Cerebellar nuclear complex (tissue), 1 donor: ENCODE data around the gene TMUB1.
A peak's percentile ranks its signal among the peaks of the same experiment; 100 is the strongest.

ENCODE experiments used
- DNase-seq, 2 experiments: peaks; one replicate each; lab custom pipeline; 2025; lab: John Stamatoyannopoulos, UW

TMUB1 gene

DNA sequence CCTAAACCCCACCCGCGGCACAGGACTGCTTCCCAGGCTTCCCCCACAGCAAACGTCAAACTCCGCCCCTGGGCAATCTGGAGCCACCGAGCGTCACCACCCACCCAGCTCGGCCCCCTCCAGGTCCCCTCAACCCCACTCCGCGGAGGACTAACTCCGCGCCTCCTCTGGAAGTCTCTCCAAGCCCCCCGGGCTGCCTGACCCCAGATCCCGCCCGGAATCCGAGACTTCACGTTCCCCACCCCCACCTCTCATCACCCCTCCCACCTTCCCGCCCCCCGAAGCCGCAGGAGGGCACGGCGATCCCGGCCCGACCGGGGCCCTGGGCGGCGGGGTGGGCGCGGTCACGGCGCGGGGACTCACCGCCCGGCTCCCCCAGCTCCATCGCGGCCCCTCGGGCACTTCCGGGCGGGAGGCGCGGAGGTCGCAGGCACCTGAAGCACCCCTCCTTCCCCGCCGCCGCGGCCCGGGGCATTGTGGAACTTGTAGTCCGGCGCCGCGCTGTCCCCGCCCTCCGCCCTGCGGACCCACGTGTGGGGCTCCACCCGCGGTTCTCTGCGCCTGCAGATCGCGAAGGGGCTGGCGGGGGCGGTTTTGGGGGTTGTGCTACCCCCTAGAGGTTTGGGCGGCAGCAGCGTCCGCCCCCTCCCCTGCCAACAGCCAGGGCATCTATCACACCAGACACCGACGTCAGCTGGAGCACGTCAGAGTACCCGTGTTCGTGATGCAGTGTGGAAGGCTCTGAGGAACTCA lies at the start of gene TMUB1:
Gene TMUB1, minus strand, starts transcription at position 423 of the 753 bp plus-strand sequence. CDS start 930 bp downstream, outside the sequence.
- DNase-seq, result no peak

DNA sequence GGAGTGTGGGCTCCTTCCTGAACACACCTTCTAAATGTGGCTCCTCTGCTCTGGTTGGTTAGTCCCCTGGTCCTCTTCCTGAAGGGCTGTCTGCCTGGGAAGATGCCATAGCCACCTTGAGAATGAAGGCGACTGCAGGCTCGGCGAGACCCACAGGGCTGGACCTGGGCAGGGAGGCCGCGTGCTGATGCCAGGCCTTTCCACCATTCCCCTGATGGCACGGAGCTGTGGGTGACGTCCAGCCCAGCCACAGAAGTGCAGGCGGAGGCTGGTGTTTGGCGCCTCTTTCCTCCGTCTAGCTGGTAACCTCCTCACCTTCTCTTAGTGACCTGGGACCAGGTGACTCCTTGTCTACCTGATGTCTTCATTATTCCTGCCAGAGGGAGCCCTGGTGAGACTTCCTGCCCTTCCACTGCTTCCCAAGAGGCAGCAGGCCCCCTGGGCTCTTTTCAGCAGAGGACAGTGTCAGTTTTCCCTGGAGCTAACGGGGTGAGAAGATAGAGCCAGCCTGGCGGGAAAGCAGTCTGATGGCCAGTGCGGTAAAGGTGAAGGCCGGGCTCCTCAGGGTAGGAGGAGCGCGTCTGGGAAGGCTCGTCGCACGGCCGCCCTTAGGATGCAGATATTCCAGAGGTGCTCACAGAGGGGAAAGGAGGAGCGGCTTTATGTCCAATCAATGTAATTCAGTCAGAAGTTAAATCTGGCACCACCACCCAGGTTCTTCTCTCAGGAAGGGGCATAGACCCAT lies 49.3 kb upstream of the TMUB1 start:
- DNase-seq, result no peak

DNA sequence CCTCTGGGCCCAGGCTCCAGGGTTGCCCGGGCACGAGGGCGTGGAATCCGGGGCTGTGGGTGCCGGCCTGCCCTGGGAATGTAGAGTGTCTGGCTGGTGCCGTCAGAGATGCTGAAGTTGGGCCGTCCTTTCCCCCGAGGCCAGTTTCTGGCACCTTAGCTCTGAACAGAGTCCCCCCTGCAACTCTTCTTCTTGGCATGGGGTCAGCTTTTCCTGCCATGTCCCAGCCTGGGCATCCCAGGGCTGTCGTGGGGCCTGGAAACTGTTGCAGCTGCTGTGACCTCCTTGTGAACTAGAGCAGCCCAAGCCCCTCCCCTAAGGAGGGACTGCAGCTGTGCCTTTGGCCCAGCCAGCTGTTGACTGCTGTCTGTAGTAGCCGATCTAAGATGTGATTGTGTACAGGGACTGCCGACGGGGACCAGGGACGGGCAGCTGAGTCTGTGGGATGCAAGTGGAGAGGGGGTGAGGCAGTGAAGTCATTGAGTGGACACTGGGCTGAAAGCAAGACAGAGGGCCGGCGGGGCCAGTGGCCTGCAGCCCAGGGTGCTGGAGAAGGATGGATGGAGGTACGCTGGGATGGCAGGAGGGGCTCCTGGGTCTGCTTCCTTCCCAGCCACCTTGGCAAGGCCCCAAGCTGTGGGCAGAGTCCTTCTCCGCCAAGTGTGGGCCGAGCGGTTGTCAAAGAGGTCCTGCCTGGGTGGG lies 48.5 kb upstream of the TMUB1 start:
- no peak for DNase-seq

GRCh38 chr7:151131224-151131591 lies 47.9 kb upstream of the TMUB1 start:
- DNase-seq, result no peak

- DNase-seq, result no peak
Observed at GRCh38 chr7:151130741-151131157, 47.5 kb upstream of the TMUB1 start.

DNA sequence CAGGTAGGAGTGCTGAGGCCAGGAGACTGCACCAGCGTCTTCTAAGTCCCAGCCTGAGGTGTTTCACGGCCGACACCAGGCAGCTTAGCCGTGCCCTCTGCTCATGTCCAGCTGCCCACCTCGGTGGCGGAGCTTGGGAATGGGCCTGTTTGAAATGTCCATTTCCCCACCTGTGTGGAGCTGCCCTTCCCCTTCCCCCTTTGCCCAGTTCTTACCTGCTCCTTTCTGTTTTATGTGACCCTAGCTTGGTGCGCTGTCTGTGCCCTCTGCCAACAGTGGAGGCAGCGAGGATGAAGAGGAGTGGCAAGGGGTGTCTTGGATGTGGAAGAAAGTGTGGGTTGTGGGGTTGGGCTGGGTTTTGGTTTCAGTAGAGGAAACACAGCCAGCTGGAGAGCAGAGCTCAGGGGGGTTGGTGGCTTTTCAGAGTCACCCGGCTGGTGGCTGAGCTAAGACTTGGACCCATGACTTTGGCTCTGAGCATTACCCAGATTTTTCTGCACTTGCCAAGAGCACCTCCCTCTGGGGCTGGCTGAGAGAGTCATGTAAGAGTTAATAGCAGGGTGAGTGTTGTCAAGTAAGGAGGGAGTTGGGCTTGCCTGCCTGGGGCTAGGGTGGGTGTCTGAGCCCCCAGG lies 46.8 kb upstream of the TMUB1 start:
- no peak for DNase-seq

GRCh38 chr7:151129117-151129959 lies 46.0 kb upstream of the TMUB1 start:
- DNase-seq, result no peak

DNA sequence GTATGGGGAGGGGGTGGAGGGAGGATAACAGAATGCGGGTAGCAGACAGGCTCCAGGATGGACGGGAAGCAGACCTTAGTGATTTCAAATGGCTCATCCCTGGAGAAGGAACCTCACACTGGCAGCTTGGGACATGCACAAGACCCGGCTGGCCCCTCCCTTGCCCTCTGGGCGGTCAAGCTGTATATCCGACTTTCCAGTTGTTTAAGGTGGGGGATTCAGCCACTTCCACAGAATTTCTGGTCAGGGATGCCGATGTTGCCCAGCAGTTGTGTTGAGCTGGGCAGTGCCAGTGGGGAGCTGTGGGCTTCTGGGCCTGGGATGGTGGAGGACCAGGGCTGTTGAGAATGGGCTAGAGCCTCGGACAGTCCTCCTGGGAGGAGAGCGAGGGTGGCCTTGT lies 45.4 kb upstream of the TMUB1 start:
- no peak for DNase-seq

DNA sequence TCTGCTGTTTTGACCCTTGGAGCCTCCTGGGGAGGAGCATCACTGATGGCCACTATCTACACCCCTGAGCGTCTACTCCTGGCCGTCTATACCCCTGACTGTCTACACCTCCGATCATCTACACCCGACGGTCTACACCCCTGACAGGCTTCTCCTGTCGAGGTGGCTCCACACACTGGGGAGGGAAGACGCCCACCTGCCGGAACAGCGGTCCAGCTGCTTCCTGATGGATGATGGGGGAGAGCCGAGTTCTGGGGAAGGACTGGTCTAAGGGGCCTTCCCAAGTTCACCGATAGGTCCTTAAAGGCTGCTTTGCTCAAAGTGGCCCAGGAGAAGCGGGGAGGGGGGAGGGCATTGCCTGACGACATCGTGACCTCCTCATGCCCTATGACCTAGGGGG lies 44.9 kb upstream of the TMUB1 start:
- no peak for DNase-seq

GRCh38 chr7:151126491-151127137 lies 43.3 kb upstream of the TMUB1 start:
- no peak for DNase-seq

DNA sequence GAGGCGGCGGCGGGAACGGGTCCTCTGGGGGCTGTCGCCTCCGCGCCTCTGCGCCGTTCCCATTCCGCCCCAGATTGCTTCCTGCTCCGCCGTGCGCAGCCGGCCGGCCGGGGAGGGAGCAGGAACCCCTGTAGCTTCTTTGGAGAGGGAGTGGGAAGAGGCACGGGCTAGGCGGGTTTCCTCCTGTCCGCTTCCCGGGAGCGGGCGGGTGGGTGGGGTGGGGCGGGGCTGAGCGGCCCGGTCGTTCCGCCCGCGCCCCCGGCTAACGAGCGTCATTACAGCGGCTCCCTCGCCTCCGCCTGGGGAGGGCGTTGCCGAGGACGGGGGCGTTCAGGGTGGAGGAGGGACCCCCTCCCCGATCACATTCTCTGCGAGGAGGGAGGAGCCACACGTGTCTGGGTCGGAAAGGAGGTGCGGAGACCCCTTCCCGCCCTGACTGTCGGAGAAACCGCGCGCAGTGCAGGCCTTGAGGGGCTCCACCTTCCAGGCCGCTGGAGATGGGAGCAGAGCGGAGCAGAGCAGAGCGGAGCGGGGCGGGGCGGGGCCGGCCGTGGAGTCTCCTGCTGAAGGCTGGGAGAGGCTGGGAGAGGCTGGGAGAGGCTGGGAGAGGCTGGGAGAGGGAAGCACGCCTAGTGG lies 42.7 kb upstream of the TMUB1 start:
- DNase-seq, result no peak

- no peak for DNase-seq
Observed at GRCh38 chr7:151125470-151125845, 42.2 kb upstream of the TMUB1 start.

DNA sequence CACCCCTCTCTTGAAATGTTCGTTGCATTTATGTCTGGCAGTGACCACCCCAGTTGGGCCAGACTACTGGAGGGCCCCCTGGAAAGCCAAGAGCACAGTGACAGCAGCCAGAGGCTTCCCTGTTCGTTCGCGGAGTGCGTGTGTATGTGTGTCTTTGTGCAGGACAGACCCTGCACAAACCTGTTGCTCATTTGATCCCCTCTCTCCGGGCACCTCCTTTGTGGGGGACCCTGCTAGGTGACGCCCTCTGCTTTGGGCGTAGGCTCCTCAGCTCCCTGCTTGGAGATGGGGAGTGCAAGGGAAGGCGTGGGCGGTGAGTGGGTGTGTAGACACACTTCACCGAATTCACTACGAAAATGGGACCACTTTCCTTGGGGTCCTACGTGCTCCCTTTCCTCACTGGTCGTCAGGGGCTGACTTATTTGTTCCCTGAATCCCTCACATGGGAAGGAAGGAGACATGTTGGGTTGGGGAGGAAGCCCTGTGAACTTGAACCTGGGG lies 41.7 kb upstream of the TMUB1 start:
- DNase-seq, result no peak

- no peak for DNase-seq
Observed at GRCh38 chr7:151124481-151124880, 41.2 kb upstream of the TMUB1 start.

- peak; percentile 14 to 80 for DNase-seq
Observed at GRCh38 chr7:151123822-151124464, 40.6 kb upstream of the TMUB1 start.

DNA sequence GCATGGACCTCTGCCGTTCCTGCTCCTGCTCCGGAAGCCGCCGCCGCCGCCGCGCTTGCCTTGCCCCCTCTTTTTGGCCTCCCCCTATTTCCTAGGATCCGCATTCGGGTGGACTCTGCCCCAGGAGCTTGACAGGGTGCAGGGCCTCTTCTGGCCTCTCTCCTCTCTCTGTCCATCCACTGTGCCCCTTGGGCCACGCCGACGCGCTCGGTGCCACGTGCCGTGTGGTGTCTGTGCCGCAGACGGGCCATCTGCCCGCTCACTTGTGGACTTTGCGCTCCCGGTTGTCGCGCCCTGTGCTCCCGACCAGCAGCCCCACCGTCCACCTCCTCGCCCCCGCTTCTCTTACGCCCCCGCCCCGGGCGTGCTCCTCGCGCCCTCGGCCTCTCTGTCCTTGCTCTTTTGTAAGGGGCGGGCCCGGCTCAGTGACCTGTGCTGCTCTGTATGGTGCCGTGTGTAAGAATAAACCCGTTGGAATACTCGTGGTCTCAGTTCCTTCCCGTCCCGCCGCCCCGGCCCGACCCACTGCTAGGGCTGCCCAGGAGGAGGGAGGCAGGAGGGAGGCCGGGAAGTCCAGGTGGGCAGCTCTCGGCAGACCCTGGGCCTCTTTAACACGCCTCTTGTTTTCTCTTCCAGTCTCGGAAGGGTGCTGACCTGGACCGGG lies 40.0 kb upstream of the TMUB1 start:
- DNase-seq, result no peak

DNA sequence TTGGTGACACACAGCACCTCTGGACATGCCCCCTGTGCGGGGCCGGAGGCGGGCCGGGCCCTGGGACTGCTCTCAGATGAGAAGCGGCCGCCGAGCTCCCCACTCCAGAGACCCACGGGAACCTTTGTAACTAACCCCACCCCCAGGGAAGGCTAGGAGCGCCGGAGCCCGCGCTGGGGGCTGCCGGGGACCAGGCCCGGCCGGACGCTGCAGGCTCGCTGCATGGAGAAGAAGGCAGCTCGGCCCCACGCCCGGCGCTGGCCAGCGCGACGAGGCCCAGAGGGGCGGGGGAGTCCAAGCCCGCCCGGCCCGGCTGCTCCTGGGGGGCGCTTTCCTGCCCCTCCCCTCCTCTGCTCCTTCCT lies 39.5 kb upstream of the TMUB1 start:
- no peak for DNase-seq

GRCh38 chr7:151122276-151122675 lies 39.0 kb upstream of the TMUB1 start:
- DNase-seq, result no peak
